Neuron (in vitro differentiated cells): ENCODE results near the gene RTL10.
"Not testable (repeated sequence)": the region's sequence is repeated elsewhere in the genome, so short reads cannot be mapped to it uniquely, and the experiment has no call there.

Source experiments
- H2AFZ ChIP-seq: one replicate; pipeline ENCODE4 v1.6.1; 2013; ENCODE audit warnings: low read depth, mild to moderate bottlenecking, inconsistent platforms, low read length, moderate library complexity
- H3K27me3 ChIP-seq: one replicate; pipeline ENCODE4 v1.6.1; 2013; ENCODE audit warnings: low read length; ENCODE audit not compliant: insufficient read depth
- H3K36me3 ChIP-seq: one replicate; pipeline ENCODE4 v1.6.1; 2013; ENCODE audit warnings: low read length; ENCODE audit not compliant: insufficient read depth
- H3K4me1 ChIP-seq: one replicate; pipeline ENCODE4 v1.6.1; 2013; ENCODE audit warnings: low read length; ENCODE audit not compliant: insufficient read depth
- H3K4me3 ChIP-seq: 2 replicates; pipeline ENCODE4 v1.5.1; 2013; ENCODE audit warnings: mild to moderate bottlenecking, low read length, moderate library complexity
- H3K9me3 ChIP-seq: one replicate; pipeline ENCODE4 v1.6.1; 2013; ENCODE audit warnings: low read length

The RTL10 gene

DNA sequence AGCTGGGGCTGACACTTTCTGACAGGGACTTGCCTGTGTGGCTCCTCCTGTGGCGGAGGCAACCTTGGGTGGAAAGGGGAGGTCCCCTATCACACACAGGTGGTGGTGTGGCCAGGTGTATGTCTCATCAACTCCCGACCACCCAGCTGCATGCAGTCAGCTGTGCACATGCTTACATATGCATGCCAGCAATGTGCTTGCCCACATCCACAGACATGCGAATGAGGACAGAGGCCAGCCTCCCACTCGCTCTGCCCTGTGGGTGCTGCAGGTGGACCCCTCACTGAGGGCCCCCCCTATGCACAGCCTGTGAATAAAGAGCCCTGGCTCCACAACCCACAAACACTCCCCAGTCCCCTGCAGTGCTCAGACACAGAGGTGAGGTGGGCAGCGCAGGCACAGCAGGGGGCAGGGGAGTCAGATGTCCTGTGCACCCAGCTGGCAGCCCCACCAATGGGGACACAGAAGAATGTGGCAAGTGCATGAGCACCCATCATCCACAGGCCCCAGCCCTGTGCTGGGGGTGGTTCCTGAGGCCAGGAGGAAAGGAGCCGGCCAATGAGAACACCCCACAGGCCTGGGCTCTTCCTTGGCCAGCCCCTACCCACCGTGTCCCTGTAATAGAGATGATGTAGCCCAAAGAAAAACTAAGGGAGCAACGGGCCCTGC, 9.5 kb downstream of the RTL10 start:
- Histone ChIP-seq H3K9me3 (peaks cover 4% of the 10 kb centered on the region), H3K27me3 (no peaks in the 10 kb centered on the region), H3K4me1 (no peaks in the 10 kb centered on the region), H3K4me3 (no peak overlapping the region), H2AFZ (no peak overlapping the region), H3K36me3 (peaks cover 6% of the 10 kb centered on the region)

DNA sequence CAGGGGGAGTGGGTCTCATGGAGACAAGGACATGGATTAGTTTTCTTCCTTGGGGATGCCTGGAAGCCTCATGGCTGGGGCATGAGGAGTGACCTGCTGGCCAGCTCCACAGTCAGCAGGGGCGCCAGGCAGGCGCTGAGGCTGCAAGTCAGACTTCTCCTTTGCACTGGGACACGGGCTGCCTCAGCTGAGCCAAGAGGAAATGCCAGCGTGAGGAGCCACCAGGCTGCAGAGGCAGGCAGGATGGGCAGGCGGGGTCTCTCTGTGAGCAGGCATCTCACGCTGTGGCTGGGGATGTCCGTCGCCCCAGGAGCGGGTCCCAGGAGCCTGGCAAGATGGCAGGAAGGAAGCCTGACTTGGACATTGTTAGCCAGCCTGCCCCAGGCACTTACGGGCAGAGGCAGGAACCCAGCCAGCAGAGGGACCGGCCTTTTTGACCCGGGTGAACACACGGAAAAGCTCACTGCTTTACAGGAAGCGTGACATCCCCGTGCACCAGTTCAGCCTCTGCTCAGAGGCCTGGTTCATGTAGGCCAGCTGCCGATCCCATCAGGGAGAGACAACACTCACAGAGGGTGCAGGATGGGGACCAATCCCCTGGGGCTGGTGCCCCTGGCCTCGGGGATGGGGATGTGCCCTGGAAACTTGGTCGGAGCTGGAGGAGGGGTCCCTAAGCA, 10.2 kb downstream of the RTL10 start:
- Histone ChIP-seq H3K36me3 (peaks cover under 1% of the 10 kb centered on the region), H3K4me1 (no peaks in the 10 kb centered on the region), H2AFZ (no peak overlapping the region), H3K9me3 (peaks cover 4% of the 10 kb centered on the region), H3K27me3 (no peaks in the 10 kb centered on the region), H3K4me3 (no peak overlapping the region)

DNA sequence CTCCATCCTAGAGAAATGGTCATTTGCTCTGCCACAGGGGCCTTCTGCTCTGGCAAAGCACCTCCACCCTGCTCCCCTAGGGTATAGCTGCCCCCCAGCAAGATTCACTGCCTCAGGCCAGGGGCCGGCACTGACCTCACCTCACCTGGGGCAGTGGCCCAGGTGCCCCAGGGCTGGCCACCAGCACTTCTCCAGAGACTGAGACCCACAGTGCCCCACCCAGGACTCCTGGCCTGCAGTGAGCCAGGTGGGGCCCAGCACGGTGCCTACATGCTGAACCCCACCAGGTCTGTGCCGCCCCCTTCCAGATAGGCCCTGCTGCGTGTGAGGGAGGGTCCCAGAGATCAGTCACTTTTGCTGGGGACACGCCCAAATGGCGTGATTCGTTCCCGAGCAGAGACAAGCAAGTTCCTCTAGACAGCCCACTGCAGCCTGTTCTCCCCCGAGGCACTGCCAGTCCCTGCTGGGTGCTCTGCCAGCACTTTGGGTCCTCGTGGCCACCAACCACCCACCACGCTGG, 10.8 kb downstream of the RTL10 start:
- H3K4me1 ChIP-seq, result no peaks in the 10 kb centered on the region
- H2AFZ ChIP-seq, result no peak overlapping the region
- H3K36me3 ChIP-seq, result no peaks in the 10 kb centered on the region
- H3K27me3 ChIP-seq, result no peaks in the 10 kb centered on the region
- peaks cover 3% of the 10 kb centered on the region for H3K9me3 ChIP-seq
- no peak overlapping the region for H3K4me3 ChIP-seq

DNA sequence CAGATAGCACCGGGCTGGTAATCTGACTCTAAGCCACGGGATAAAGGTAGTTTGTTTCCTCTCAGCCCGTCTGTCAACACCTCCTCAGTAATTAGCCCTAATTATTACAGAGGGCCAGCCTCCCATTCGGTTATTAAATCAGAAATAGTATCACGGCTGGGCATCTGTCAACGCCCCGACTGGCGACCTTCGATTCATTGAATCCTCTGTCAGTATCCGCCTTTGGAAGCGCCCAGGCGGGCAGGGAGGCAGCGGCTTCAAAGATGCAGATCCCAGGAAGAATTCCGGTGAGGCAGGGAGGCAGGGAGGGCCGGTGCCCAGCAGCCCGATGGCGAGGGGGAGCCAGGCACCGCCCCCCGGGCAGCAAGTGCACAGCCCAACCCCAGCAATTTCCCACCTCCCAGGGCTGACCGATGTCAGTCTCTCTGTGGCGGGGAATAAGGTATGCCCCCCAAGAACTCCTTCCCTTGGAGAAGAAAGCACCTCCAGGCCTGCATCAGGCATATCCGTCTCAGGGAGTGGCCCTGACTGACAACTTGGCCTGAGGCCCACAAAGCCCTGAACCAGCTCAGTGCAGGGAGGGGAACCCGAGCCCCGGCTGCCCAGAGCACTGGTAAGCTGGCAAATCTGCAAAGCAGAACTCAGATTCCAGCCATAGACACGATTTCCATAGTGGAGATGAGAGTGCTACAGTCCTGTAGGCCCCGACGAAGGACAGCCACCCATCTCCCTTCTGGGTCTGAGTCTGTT, 11.4 kb downstream of the RTL10 start:
- H3K27me3 ChIP-seq, result no peaks in the 10 kb centered on the region
- no peaks in the 10 kb centered on the region for H3K36me3 ChIP-seq
- H3K4me3 ChIP-seq, result no peak overlapping the region
- H3K9me3 ChIP-seq, result peaks cover 2% of the 10 kb centered on the region
- H2AFZ ChIP-seq, result no peak overlapping the region
- no peaks in the 10 kb centered on the region for H3K4me1 ChIP-seq

DNA sequence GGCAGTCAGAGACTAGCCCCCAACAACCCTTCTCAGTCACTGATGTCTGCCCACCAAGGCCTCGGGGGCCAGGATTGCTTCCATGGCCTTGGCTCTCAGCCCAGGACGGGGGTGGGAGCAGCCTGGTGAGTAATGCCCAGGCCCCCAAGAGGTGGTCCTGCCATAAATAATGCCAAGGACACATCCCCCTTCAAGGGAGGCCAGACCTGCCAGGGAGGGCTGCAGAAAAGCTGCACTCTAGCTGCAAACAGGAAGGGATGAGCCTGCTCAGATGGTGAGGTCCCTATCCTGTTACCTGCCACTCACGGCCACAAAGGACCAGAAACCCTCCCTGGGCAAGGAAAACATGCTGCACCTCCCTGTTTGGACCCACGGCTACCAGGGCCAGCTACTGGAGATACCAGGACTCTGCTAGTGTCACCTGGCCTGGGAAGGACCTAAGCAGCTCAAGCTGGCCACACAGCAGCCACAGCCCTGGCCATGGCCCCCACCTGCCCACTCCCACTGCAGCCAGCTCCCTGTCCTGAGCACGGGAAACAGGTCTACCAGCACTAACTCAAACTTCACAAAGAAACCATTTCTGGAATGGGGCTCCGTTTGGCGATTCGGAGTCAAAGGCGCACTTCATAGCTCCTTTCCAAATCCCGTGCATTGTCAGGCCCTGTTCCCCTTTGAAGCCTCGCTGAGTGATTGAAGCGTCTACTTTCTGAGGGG, 12.1 kb downstream of the RTL10 start:
- H3K4me1 ChIP-seq, result no peaks in the 10 kb centered on the region
- H3K4me3 ChIP-seq, result no peak overlapping the region

DNA sequence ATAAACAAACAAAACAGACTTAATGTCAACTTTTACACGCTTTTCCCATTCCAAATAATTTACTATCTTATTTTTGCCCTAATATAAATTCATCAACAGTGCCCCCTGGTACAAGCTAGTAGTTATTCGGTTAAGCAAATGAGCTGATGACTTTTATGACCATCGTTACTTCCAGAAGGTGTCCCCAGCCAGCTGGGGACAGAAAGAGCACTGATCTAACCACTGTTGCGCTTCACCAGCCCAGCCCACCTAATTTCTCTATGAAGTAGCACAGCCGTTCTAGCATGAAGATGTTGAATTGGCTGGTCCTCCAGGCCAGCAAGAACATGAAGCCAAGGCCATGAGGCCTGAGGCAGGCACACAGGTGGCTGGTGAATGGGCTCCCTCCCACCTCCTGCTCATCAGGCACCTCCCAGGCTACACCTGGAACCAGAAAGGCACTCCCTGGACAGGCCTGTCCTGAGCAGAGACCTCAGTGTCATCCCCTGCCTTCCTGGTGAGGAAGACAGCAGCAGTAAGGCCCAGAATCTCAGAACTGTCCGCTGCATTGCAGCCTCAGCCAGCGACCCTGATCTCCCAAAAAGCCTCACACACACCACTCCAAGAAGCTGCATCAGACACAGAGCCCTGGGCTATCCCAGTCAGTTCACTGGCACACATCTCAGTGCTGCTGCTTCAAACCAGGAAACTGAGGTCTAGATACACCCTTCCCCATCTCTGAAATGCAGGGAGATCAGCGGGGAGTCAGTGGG, 12.9 kb downstream of the RTL10 start:
- Histone ChIP-seq H3K36me3 (no peaks in the 10 kb centered on the region), H3K4me1 (no peaks in the 10 kb centered on the region), H3K4me3 (no peak overlapping the region), H3K9me3 (no peaks in the 10 kb centered on the region), H2AFZ (no peak overlapping the region), H3K27me3 (no peaks in the 10 kb centered on the region)

More for the DNA sequence above, 12.1 kb downstream of the RTL10 start:
- H3K27me3 ChIP-seq, result no peaks in the 10 kb centered on the region
- H3K9me3 ChIP-seq, result peaks cover 2% of the 10 kb centered on the region
- no peaks in the 10 kb centered on the region for H3K36me3 ChIP-seq
- H2AFZ ChIP-seq, result no peak overlapping the region

DNA sequence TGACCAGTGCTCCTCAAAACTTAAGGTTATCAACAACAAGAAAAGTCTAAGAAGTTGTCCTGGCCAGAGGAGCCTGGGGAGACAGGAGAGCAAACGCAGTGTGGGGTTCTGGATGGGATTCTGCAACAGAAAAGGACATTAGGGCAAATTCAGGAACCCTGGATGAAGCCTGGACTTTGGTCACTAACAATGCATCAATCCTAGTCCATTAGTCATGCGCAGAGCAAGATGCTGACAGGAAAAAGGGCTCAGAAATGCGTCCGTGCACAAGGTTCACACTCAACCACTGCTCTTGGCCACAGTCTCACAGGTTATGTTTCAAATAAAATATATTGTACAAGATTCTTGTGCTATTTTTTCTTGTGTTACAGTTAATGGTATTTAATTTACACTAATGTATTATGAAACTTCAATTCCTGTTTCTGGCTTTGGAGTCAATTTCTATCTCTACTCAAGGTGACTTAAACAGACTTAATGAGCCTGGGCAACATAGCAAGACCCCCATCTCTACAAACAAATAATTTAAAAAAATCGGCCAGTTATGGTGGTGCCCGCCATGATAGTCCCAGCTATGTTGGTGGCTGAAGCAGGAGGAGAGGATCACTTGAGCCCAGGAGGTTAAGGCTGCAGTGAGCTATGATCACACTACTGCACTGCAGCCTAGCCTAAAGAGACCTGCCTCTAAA, 13.6 kb downstream of the RTL10 start:
- Histone ChIP-seq H3K36me3 (no peaks in the 10 kb centered on the region), H3K4me1 (no peaks in the 10 kb centered on the region), H3K27me3 (no peaks in the 10 kb centered on the region), H3K4me3 (no peak overlapping the region), H3K9me3 (no peaks in the 10 kb centered on the region), H2AFZ (no peak overlapping the region)

DNA sequence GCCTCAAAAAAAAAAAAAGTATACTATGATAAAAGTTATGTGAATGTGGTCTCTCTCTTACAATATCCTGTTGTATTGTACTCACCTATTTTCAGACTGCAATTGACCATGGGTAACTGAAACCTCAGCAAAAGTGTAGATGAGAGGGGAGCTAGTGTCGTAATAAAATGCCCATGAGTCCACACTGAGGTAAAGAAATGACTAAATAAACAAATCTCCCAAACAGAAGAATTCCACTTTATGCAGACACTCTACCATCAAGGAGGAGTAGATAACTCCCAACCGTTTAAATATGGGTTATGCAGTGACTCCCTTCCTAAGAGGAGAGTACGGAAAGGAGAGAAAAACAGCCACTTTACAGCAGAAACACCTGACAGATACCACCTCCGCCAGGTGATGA, 14.6 kb downstream of the RTL10 start:
- H2AFZ ChIP-seq, result no peak overlapping the region
- no peaks in the 10 kb centered on the region for H3K27me3 ChIP-seq
- H3K4me1 ChIP-seq, result no peaks in the 10 kb centered on the region
- H3K9me3 ChIP-seq, result no peaks in the 10 kb centered on the region
- no peak overlapping the region for H3K4me3 ChIP-seq
- H3K36me3 ChIP-seq, result no peaks in the 10 kb centered on the region

DNA sequence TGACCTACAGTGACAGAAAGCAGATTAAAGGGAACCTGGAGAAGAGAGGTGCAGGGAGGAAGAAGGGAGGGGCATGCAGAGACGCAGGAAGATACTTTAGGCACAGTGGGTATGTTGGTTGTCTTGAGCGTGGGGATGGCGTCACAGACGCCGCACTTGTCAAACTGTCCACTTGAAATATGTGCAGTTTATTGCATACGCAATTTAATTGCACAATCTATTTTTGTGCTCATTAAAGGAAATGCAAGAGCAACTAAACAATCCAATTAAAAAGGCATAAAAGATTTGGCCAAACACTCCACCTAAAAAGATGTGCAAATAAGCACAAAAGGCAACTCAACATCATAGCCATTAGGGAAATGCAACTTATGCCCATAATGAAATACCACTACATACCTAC, 16.8 kb downstream of the RTL10 start:
- Histone ChIP-seq H3K9me3 (no peaks in the 10 kb centered on the region), H2AFZ (no peak overlapping the region), H3K36me3 (no peaks in the 10 kb centered on the region), H3K4me3 (no peak overlapping the region), H3K27me3 (no peaks in the 10 kb centered on the region), H3K4me1 (no peaks in the 10 kb centered on the region)

DNA sequence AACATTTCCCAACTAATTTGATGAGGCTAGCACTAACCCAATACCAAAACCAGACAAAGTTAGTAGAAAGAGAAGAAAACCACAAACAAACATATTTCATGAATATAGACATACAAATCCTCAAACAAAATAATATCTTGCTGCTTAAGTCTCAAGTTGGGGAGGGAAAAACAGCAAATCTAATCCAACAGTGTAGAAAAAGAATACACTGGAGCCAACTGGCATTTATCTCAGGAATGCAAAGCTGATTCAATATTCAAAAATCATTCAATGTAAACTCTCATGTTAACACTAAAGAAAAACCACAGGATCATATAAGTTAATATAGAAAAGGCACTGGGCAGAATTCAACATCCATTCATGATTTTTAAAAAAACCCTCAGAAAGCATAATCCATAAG, 18.2 kb downstream of the RTL10 start:
- Histone ChIP-seq H3K9me3 (no peaks in the 10 kb centered on the region), H3K4me1 (no peaks in the 10 kb centered on the region), H3K27me3 (no peaks in the 10 kb centered on the region), H3K36me3 (no peaks in the 10 kb centered on the region), H3K4me3 (no peak overlapping the region), H2AFZ (no peak overlapping the region)

DNA sequence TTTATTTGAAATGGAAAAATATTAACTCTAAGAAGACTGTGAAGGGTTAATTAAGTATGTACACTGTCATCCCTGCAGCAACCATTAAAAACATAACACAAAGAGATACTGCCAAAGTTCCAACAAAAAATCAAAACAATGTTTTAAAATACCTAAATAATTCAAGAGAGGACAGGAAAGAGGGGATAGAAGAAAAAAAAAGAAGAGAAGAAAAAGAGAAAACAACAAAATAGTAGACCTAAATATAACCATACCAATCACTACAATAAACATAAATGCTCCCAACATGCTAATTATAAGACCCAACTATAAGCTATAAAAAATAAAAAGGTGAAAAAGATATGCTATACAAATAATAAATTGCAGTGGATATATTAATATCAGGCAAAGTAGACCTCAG, 20.1 kb downstream of the RTL10 start:
- H3K4me3 ChIP-seq, result no peak overlapping the region
- H3K4me1 ChIP-seq, result no peaks in the 10 kb centered on the region
- H3K9me3 ChIP-seq, result no peaks in the 10 kb centered on the region
- no peaks in the 10 kb centered on the region for H3K36me3 ChIP-seq
- H3K27me3 ChIP-seq, result no peaks in the 10 kb centered on the region
- H2AFZ ChIP-seq, result no peak overlapping the region

DNA sequence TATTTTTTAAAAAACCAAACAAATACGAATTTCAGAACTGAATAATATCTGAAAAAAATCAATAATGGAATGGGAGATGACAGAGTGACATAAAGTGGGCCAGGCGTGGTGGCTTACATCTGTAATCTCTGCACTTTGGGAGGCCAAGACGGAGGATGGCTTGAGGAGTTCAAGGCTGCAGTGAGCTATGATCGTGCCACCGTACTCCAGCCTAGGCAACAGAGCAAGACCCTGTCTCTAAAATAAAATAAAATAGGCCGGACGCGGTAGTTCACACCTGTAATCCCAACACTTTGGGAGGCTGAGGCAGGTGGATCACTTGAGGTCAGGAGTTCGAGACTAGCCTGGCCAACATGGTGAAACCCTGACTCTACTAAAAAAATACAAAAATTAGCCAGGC, 21.3 kb downstream of the RTL10 start:
- H3K27me3 ChIP-seq, H3K4me3 ChIP-seq, H3K4me1 ChIP-seq, H3K9me3 ChIP-seq, H2AFZ ChIP-seq, H3K36me3 ChIP-seq: not testable (repeated sequence)
